Neuronal stem cell (in vitro differentiated cells): ENCODE results near the gene CRACR2B.
A peak's percentile ranks its signal among the peaks of the same experiment; 100 is the strongest.

ENCODE experiments used
- DNase-seq: peaks from one replicate; pipeline ENCODE4 v3.0.0-alpha.2; 2013; ENCODE audit warnings: low spot score
- H2AFZ ChIP-seq: one replicate; pipeline ENCODE4 v1.6.1; 2013; ENCODE audit warnings: mild to moderate bottlenecking, low read length, inconsistent platforms
- H2AK5ac ChIP-seq: 2 replicates; pipeline ENCODE4 v1.6.1; 2013; ENCODE audit warnings: low read depth, mild to moderate bottlenecking, inconsistent platforms, low read length, moderate library complexity, mixed read lengths
- H2BK120ac ChIP-seq: 2 replicates; pipeline ENCODE4 v1.6.1; 2013; ENCODE audit warnings: low read depth, mild to moderate bottlenecking, inconsistent platforms, low read length, moderate library complexity, mixed read lengths
- H2BK12ac ChIP-seq: one replicate; pipeline ENCODE4 v1.6.1; 2013; ENCODE audit warnings: low read length, inconsistent platforms
- H2BK15ac ChIP-seq: 2 replicates; pipeline ENCODE4 v1.6.1; 2013; ENCODE audit warnings: mild to moderate bottlenecking, low read length, inconsistent platforms, mixed read lengths
- H2BK5ac ChIP-seq: one replicate; pipeline ENCODE4 v1.6.1; 2013; ENCODE audit warnings: inconsistent platforms, mild to moderate bottlenecking, low read length, moderate library complexity
- H3K14ac ChIP-seq: one replicate; pipeline ENCODE4 v1.6.1; 2013; ENCODE audit warnings: low read length, inconsistent platforms
- H3K18ac ChIP-seq: 2 replicates; pipeline ENCODE4 v1.6.1; 2013; ENCODE audit warnings: low read length, inconsistent platforms
- H3K23ac ChIP-seq: 2 replicates; pipeline ENCODE4 v1.6.1; 2013; ENCODE audit warnings: low read depth, mild to moderate bottlenecking, mixed read lengths, low read length, inconsistent platforms; ENCODE audit not compliant: poor library complexity
- H3K27ac ChIP-seq: replicated peaks from 3 replicates; pipeline ENCODE4 v1.5.1; 2013; ENCODE audit warnings: low read length, inconsistent platforms
- H3K27me3 ChIP-seq, 3 experiments: 2 replicates each; pipeline ENCODE4 v1.6.1; 2013; ENCODE audit warnings: low read length in 3 of 3, mild to moderate bottlenecking in 2 of 3, inconsistent platforms in 1 of 3, low read depth in 1 of 3, mixed read lengths in 1 of 3, moderate library complexity in 1 of 3; ENCODE audit not compliant: control insufficient read depth in 3 of 3, insufficient read depth in 3 of 3
- H3K36me3 ChIP-seq, 2 donors: replicated peaks in 1 of 2; 2 replicates each; pipeline ENCODE4 v1.6.1; 2013; ENCODE audit warnings: low read length in 2 of 2; ENCODE audit not compliant: control insufficient read depth in 2 of 2, insufficient read depth in 2 of 2
- H3K4ac ChIP-seq: 2 replicates; pipeline ENCODE4 v1.6.1; 2013; ENCODE audit warnings: inconsistent platforms, mild to moderate bottlenecking, low read length, moderate library complexity
- H3K4me1 ChIP-seq, 2 donors: 1 replicate in 1 of 2; 2 replicates in 1 of 2; pipeline ENCODE4 v1.6.1; 2013; ENCODE audit warnings: low read length in 2 of 2, low read depth in 1 of 2; ENCODE audit not compliant: control insufficient read depth in 2 of 2, insufficient read depth in 1 of 2
- H3K4me2 ChIP-seq: one replicate; pipeline ENCODE4 v1.6.1; 2013; ENCODE audit warnings: mild to moderate bottlenecking, low read length, inconsistent platforms; ENCODE audit not compliant: insufficient read depth, poor library complexity, severe bottlenecking
- H3K4me3 ChIP-seq, 2 donors: 2 replicates each; pipeline ENCODE4 v1.5.1; 2013; ENCODE audit warnings: low read length in 2 of 2, mild to moderate bottlenecking in 2 of 2, inconsistent platforms in 1 of 2, moderate library complexity in 1 of 2
- H3K79me1 ChIP-seq: one replicate; pipeline ENCODE4 v1.6.1; 2013; ENCODE audit warnings: low read depth, mild to moderate bottlenecking, inconsistent platforms, low read length, moderate library complexity
- H3K9ac ChIP-seq: one replicate; pipeline ENCODE4 v1.6.1; 2013; ENCODE audit warnings: mild to moderate bottlenecking, low read depth, low read length, inconsistent platforms; ENCODE audit not compliant: poor library complexity
- H3K9me3 ChIP-seq, 2 donors: replicated peaks in 1 of 2; 2 replicates each; pipeline versions ENCODE3 to v1.6.1; 2013; ENCODE audit warnings: low read length in 2 of 2, mild to moderate bottlenecking in 2 of 2, inconsistent platforms in 1 of 2, low read depth in 1 of 2, mixed read lengths in 1 of 2, moderate library complexity in 1 of 2; ENCODE audit not compliant: control insufficient read depth in 2 of 2, insufficient read depth in 1 of 2
- H4K8ac ChIP-seq: one replicate; pipeline ENCODE4 v1.6.1; 2013; ENCODE audit warnings: low read depth, mild to moderate bottlenecking, inconsistent platforms, low read length, moderate library complexity
- H4K91ac ChIP-seq: one replicate; pipeline ENCODE4 v1.6.1; 2013; ENCODE audit warnings: low read length, low read depth, mild to moderate bottlenecking, inconsistent platforms; ENCODE audit not compliant: poor library complexity
- WGBS, 2 donors: extraction: QIAGEN DNeasy Blood & Tissue Kit; methylation state at CpG; one replicate each; pipeline ENCODE4 v1.1.7; 2013; ENCODE audit warnings: missing lambda C conversion rate in 2 of 2, mixed read lengths in 1 of 2; ENCODE audit not compliant: insufficient read length in 2 of 2, insufficient replicate concordance in 1 of 2; ENCODE audit errors: extremely low coverage in 2 of 2; 5-methylcytosine and 5-hydroxymethylcytosine counted together

CRACR2B gene

DNA sequence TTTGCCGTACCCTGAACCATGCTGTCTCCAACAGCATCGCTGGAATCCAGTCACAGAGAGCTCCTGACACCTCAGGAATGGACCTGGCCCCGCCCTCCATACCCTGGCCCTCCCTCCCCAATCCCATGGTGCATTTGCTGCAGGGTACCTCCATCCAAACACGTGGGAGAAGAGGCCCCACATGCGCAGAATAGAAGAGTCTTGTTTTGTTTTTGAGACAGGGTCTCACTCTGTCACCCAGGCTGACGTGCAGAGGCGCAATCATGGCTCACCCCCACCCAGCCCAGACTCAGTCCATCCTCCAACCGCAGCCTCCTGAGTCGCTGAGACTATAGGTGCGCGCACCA lies 11.3 kb upstream of the CRACR2B start:
- no peak overlapping the region for H4K91ac ChIP-seq
- no peak overlapping the region for H2AFZ ChIP-seq
- no peak overlapping the region for H3K4me3 ChIP-seq
- no peak overlapping the region for H3K4ac ChIP-seq
- no peak overlapping the region for H2BK15ac ChIP-seq
- H3K18ac ChIP-seq = no peak overlapping the region
- H3K23ac ChIP-seq = no peak overlapping the region
- peak overlapping the region; percentile 10 for H2AK5ac ChIP-seq
- no peak overlapping the region for H2BK120ac ChIP-seq
- H3K79me1 ChIP-seq = peaks cover 11% of the 10 kb centered on the region
- peaks cover 25 to 36% of the 10 kb centered on the region in 2 donors for H3K36me3 ChIP-seq
- no peaks in the 10 kb centered on the region for H3K27me3 ChIP-seq
- no CpG with 5 or more reads among the region's 11 CpGs for WGBS, 2 donors
- H4K8ac ChIP-seq = no peak overlapping the region
- H2BK5ac ChIP-seq = no peak overlapping the region
- no peak overlapping the region for H3K27ac ChIP-seq
- H3K4me2 ChIP-seq = no peak overlapping the region
- H2BK12ac ChIP-seq = no peak overlapping the region
- no peak for DNase-seq
- H3K9me3 ChIP-seq = peaks cover 0 to 2% of the 10 kb centered on the region in 2 donors
- peaks cover 12 to 15% of the 10 kb centered on the region in 2 donors for H3K4me1 ChIP-seq
- no peak overlapping the region for H3K9ac ChIP-seq
- no peak overlapping the region for H3K14ac ChIP-seq

DNA sequence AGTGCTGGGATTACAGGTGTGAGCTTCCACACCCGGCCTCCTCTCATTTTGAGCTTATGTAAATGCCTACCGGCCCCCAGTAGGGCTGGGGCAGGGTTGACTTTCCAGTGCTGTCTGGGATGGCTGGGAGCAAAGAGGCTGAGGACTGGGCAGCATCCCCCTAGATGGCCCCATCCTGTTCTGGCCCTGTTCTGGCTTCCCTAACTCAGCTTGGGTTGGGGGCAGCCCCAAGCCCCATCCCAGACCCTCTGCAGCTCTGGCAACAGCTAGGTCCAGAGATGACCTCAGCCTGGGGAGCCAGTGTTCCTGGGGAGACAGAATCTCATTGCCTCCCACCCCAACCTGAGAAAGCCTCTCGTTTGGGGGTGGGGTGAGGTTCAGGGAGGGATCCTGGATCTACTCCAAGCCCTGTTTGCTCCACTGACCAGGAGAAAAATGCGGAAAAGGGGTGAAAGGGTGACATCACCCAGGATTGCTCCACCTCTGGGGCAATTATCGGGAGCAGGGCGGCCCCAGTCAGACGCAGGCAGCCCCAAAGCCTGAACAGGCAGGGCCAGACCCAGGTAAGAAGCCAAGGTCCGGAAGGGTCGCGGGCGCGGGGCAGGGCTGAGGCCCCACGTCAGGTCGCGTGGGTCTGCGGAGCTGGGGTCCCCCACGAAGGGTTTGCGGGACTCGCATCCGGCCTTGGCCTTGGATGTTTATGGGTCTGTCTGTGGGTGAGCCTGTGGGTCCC lies 9.2 kb upstream of the CRACR2B start, which contains the start of gene PNPLA2:
Gene PNPLA2, plus strand, starts transcription at position 519 of the 733 bp plus-strand sequence. CDS start 805 bp downstream, outside the sequence.
- Histone ChIP-seq H4K91ac (no peak within 1 kb of the TSS), H3K27me3 (no peaks in the 10 kb centered on the region), H2BK12ac (peak within 1 kb of the TSS; percentile 60), H3K4me2 (peak within 1 kb of the TSS; percentile 83), H3K23ac (peak within 1 kb of the TSS; percentile 98), H2AK5ac (peak within 1 kb of the TSS; percentile 100), H2AFZ (peak within 1 kb of the TSS; percentile 94), H2BK120ac (no peak within 1 kb of the TSS), H3K4me3 (peak within 1 kb of the TSS; percentile 92 to 99), H3K4ac (peak within 1 kb of the TSS; percentile 37), H3K27ac (peak within 1 kb of the TSS; percentile 67), H3K9me3 (peaks cover 0 to 2% of the 10 kb centered on the region in 2 donors), H3K4me1 (peaks cover 12 to 15% of the 10 kb centered on the region in 2 donors), H3K18ac (peak within 1 kb of the TSS; percentile 99), H2BK15ac (peak within 1 kb of the TSS; percentile 96), H4K8ac (no peak within 1 kb of the TSS), H3K36me3 (peaks cover 4 to 30% of the 10 kb centered on the region in 2 donors), H3K14ac (peak within 1 kb of the TSS; percentile 94), H3K9ac (peak within 1 kb of the TSS; percentile 95), H2BK5ac (peak within 1 kb of the TSS; percentile 87), H3K79me1 (peaks cover 7% of the 10 kb centered on the region)
- WGBS, 2 donors = no CpG with 5 or more reads among the region's 20 CpGs
- DNase-seq = no peak

DNA sequence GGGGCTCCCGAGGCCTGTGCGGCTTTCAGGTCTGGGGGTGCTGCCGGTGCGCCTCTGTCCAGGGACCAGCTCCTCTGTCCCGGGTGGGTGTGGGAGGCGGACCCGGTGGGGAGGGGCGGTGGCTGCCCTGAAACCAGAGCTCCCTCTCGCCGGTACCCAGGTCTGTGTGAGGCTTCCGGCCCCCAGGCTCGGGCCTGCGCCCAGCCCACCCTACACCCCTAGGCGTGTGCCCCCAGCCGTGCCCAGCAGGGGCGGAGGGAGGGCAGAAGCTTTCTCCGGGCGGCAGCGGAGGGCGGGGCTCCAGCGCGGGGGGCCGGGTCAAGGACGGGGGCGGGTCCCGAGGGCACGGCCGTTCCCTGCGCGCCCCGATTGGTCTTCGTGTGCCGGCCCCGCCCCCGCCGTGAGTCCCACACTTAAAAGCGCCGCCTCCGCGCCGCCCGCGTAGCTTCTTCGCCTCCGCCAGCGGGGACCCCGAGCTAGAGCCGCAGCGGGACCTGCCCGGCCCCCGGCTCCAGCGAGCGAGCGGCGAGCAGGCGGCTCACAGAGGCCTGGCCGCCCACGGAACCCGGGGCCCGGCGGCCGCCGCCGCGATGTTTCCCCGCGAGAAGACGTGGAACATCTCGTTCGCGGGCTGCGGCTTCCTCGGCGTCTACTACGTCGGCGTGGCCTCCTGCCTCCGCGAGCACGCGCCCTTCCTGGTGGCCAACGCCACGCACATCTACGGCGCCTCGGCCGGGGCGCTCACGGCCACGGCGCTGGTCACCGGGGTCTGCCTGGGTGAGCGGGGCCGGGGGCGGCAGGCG lies 8.4 kb upstream of the CRACR2B start:
- Histone ChIP-seq H3K23ac (peak overlapping the region; percentile 98), H2BK15ac (peak overlapping the region; percentile 96), H4K8ac (no peak overlapping the region), H4K91ac (no peak overlapping the region), H3K14ac (peak overlapping the region; percentile 94), H2BK5ac (peak overlapping the region; percentile 87), H3K9ac (peak overlapping the region; percentile 95), H3K36me3 (peaks cover 0 to 33% of the 10 kb centered on the region in 2 donors), H3K4me3 (peak overlapping the region; percentile 92 to 99), H3K9me3 (peaks cover 0 to 2% of the 10 kb centered on the region in 2 donors), H3K79me1 (peaks cover 5% of the 10 kb centered on the region), H3K4me2 (peak overlapping the region; percentile 83), H2BK120ac (no peak overlapping the region), H2AFZ (peak overlapping the region; percentile 94), H3K27me3 (no peaks in the 10 kb centered on the region), H3K18ac (peak overlapping the region; percentile 99), H2BK12ac (peak overlapping the region; percentile 60), H3K4ac (peak overlapping the region; percentile 37), H2AK5ac (peak overlapping the region; percentile 100), H3K27ac (peak overlapping the region; percentile 67), H3K4me1 (peaks cover 12 to 15% of the 10 kb centered on the region in 2 donors)
- WGBS, 2 donors = no CpG with 5 or more reads among the region's 96 CpGs
- peak; percentile 87 for DNase-seq
